HG03095 (cell line): ENCODE data around the gene LRWD1.
A peak's percentile ranks its signal among the peaks of the same experiment; 100 is the strongest.

Experiments
- ATAC-seq: cut with Tn5 transposase; IDR thresholded peaks from one replicate; pipeline ENCODE4 v1.9.1; 2021; ENCODE audit warnings: moderate library complexity; ENCODE audit not compliant: unreplicated experiment

The LRWD1 gene

GRCh38 chr7:102464577-102465280 lies at the start of gene LRWD1, which contains the start of gene ALKBH4:
TSS of gene LRWD1 (plus strand) at chr7:102464984. CDS start at chr7:102465081, 97 bp downstream.
TSS of gene ALKBH4 (minus strand) at chr7:102464863. CDS start at chr7:102464836, 27 bp downstream.
- peak; percentile 79 for ATAC-seq

DNA sequence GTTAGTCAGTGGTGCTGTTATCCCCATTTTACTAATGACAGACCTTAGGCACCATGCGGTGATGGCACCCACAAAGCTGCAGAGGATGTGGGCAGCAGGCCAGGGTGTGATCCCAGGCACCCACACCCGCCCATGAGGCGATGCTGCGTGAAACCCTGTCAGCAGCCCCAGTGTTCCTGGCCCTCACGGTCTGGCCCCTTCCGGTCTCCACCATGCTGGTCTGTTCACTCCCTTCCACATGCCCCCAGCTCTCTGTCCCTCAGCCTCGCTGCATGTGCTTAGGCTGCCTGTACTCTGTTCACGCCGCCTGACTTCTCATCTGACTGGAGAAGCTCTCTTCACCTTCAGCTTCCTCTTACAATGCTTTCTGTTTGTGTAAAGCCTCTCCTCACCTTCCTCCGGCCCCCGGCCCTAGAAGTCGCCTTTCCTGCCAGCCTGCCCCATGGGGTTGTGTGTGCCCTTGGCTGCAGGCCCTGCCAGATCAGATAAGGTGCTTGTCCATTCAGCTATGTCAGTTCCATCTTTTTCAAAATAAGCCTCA lies 49.0 kb upstream of the LRWD1 start:
- no peak for ATAC-seq

DNA sequence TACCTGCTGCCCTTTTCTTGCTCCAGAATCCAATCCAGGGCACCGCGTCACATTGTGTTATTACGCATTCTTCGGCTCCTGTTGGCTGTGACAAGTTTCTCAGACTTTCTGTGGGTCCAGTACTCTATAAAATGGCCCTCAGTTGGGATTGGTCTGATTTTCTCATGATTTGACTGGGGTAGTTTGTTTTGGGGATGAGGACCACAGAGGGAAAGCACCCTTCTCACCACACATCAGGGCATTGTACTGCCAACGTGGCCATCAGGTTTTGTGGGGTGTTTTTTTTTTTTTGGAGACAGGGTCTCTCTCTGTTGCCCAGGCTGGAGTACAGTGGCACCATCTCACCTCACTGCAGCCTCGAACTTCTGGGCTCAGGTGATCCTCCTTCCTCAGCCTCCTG lies 48.4 kb upstream of the LRWD1 start:
- ATAC-seq: no peak

GRCh38 chr7:102417105-102417504 lies 47.7 kb upstream of the LRWD1 start:
- ATAC-seq: no peak

DNA sequence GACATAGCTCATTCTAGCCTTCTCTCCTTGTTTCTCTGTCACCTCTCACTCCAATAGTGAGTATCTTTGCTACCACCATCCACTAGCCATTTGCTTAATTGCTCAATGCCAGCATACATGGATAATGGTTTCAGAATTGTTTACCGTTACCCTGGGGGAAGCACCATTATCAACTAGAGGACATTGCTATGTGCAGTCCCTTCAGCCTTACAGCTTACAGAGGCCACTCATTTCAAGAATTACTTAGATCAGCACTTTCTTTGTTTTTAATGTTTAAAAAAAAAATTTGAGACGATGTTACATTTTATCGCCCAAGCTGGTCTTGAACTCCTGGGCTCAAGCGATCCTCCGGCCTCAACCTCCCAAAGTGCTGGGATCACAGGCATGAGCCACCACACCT lies 46.2 kb upstream of the LRWD1 start:
- ATAC-seq: no peak

- no peak for ATAC-seq
These were observed 43.0 kb upstream of the LRWD1 start for GRCh38 chr7:102421706-102422240.

DNA sequence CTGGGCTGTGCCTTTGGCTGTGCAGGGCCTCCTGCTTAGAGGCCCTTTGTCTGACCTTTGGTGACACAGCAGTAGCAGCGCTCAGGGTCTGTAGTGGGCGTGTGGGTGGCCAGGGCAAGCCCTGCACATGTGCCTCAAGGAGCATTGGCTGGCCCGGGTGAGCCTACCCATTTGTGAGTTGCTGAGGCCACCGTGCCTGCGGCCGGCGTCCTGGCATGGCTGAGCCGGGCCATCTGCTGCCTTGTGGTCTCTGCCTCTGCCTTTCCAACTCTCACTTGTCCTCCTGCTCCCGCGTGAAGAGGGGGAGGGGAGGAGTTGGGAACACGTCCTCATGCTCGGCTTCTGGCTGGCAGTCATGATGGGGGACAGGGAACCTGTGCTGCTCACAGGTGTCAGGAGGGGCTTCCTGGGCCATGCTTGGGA lies 40.6 kb upstream of the LRWD1 start:
- ATAC-seq: no peak

- no peak for ATAC-seq
These were observed 40.0 kb upstream of the LRWD1 start for GRCh38 chr7:102424787-102425218.

GRCh38 chr7:102425639-102426267 lies 39.0 kb upstream of the LRWD1 start:
- peak; percentile 63 for ATAC-seq

DNA sequence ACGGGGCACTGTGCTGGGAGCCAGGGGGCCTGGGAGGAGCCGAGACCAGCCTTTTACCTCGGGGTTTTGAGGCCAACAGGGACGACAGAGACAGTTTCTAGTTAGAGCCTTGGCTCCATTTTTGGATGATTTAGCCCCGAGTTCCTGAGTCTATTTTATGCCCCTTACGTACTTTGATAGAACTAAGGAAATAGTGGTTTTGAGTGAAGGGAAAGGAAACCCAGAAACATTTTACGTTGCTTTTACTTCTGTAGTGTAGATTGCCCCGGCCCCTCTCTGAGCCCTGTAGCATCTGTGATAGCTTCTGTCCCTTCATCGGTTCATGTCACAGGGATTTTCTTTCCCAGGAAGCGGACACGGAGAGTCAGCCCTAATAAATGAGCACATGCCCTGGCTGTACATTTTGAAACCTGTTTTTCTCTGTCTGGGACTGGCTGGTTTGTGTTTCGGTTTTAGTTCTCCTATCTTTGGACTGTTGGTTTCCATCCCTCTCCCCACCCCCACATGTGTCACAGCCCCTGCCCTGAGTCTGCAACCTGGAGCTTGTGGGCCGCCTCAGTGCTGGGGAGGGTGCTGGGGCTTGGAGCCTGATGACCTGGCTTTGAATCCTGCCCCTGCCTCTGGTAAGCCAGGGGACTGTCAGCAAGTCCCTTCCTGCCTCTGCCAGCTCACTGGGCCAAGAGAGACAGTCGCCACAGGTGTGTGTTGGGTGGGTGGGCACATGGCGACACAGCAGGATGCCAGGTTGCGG lies 38.3 kb upstream of the LRWD1 start:
- peak; percentile 45 for ATAC-seq

- ATAC-seq: no peak
These were observed 37.8 kb upstream of the LRWD1 start for GRCh38 chr7:102427019-102427405.

GRCh38 chr7:102429141-102429899 lies 35.5 kb upstream of the LRWD1 start:
- ATAC-seq: no peak

DNA sequence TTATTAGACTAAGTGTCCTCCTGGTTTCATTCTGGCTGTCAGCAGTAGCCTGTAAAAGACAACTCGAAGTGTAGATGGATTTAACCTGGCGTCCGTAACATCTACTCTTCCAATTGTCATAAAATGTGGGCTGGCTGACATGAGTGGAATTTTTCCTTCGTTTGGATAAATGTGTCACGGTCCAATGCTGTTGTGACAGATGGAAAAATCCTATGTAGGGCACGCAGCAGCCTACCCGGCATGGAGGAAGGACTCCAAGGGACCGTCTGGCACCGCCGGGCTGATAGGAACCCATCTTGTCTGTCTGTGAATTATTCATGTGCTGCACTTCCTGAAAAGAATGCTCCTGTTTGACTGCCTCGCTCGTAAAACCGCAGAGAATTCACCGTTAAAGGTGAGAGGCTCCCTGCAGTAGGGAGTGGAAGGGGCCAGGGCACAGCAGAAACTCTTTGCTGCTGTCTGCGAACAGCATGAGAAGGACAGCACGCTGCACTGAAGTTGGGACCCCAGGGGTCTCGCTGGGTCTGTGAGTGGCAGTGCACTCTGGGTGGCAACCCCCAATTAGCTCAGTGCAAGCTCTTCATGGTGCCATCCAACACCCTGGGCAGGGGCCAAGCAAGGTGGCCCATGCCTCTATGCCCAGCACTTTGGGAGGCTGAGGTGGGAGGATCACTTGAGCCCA lies 33.0 kb upstream of the LRWD1 start:
- ATAC-seq: no peak

DNA sequence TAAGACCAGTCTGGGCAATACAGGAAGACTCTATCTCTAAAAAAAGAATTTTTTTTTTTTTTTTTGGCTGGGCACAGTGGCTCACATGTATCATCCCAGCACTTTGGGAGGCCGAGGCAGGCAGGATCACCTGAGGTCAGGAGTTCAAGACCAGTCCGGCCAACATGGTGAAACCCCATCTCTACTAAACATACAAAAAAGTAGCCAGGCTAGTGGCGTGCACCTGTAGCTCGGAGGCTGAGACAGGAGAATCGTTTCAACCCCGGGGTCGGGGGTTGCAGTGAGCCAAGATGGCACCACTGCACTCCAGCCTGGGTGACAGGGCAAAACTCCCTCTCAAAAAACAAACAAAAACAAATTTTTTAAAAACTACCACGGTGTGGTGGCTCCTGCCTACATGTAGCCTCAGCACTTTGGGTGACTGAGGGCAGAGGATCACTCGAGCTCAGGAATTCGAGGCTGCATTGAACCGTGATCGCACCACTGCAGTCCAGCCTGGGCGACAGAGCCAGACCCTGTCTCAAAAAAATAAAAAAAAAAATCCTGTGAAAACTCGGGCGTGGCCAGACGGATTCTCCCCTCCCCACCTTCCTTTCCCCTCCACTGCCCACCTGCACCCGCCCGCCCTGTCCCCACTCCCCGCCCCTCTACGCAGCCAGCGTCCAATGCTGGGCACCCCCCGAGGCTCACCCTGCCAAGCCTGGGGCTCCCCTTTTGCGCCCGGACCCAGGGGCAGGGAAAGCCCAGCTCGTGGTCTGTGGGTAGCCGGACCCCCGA lies 32.2 kb upstream of the LRWD1 start:
- ATAC-seq: peak; percentile 24

DNA sequence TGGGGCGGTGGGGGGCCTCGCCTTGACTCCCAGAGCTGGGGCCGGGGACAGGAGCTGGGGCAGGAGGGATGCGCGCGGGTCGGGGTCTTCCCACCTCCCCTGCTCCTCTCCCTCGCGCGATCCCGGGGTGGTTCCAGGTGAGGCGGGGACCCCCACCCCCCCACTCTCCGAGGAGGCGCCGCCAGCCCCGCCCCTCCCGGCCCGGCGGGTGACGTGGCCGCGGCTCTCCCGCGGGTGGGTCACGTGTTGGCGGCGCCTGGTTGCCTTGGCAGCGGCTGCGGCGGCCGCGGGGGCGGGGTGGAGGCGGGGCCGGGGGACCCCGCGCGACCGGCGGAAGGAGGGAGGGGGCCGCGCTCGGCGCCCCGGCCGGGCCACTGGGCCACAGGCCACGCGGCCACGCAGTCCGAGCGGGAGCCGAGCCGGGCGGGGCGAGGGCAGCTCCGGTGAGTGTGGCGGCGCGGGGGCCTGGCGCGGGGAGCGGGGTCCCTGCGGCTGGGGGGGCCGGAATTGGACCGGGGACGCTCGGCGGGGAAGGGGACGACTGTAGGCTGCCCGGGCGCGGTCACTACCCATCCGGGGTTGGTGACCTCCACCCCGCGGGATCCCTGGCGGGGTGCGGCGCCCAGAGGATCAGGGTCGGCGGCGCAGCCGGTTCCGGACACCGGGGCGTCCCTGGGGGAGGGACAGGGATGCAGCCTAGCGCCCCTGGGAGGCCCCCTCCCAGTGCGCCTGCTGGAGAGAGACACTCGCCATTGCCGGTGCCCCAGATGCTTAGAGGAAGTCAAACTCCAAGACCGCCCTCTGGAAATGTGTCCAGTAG lies 31.4 kb upstream of the LRWD1 start, which contains the start of gene ORAI2:
TSS of gene ORAI2 (plus strand) at position 357 of the 820 bp plus-strand sequence. CDS start 5,382 bp downstream, outside the sequence.
- peak; percentile 42 for ATAC-seq

- no peak for ATAC-seq
These were observed 30.7 kb upstream of the LRWD1 start for GRCh38 chr7:102434039-102434486.

GRCh38 chr7:102436118-102436517 lies 28.7 kb upstream of the LRWD1 start:
- ATAC-seq: no peak
